ENCODE data around the gene SLC20A1. TPM values are rescaled to one million over a fixed set of nuclear protein-coding genes. Genes with fewer than 3 reads are reported as not detected.

SLC20A1 gene
- total RNA-seq, 1 experiment from 2014 or later, result 154 TPM

DNA sequence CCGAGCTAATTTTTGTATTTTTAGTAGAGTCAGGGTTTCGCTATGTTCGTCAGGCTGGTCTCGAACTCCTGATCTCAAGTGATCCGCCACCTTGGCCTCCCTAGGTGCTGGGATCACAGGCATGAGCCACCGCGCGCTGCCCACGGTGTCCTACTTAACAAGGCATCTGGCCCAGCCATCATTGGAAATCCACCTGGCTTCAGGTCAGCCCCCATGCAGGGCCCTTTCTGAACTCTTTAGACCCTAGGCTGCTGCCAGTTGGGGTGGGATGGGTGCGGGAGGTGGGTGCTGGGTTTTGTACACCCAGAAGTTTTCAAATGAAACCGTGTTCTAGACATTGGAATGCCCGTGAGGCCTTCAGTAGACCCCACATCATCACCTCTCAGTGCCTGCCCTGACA is 48.4 kb downstream of the SLC20A1 start:
- BruUV-seq (replicated peaks), result no TSS peak
- TF ChIP-seq SP1 (IDR thresholded peaks at IDR 0.05; ENCODE audit: low read depth) (no peak), JUND (IDR thresholded peaks at IDR 0.05) (no peak), CTCF (IDR thresholded peaks at IDR 0.05 in 2 of 3, conservative IDR thresholded peaks at IDR 0.05 in 1 of 3; ENCODE audit: borderline replicate concordance in 1 of 3, insufficient read depth in 1 of 3, low read depth in 2 of 3, low read length in 2 of 3) (no peak), ZFX (IDR thresholded peaks at IDR 0.05) (no peak), CEBPB (IDR thresholded peaks at IDR 0.05; ENCODE audit: low read depth) (no peak), FOSL1 (IDR thresholded peaks at IDR 0.05; ENCODE audit: low read depth) (no peak), EZH2phosphoT487 (IDR thresholded peaks at IDR 0.05; ENCODE audit: borderline replicate concordance) (no peak), POLR2AphosphoS5 (IDR thresholded peaks at IDR 0.05; ENCODE audit: low read depth, low read length) (no peak), EGR1 (IDR thresholded peaks at IDR 0.05; ENCODE audit: low read depth) (no peak), ZNF274 (IDR thresholded peaks at IDR 0.05; ENCODE audit: low read depth, low read length) (no peak), RAD21 (IDR thresholded peaks at IDR 0.05; ENCODE audit: low read depth) (no peak), EZH2 (IDR thresholded peaks at IDR 0.05) (no peak), ELF1 (IDR thresholded peaks at IDR 0.05; ENCODE audit: borderline replicate concordance, low read depth) (no peak), SIN3A (IDR thresholded peaks at IDR 0.05; ENCODE audit: low read depth) (no peak), SRF (IDR thresholded peaks at IDR 0.05; ENCODE audit: low read depth) (no peak)
- TF ChIP-seq, protein P1, sequence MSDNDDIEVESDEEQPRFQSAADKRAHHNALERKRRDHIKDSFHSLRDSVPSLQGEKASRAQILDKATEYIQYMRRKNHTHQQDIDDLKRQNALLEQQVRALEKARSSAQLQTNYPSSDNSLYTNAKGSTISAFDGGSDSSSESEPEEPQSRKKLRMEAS (IDR thresholded peaks at IDR 0.05), result no peak
- TF ChIP-seq, protein P2, sequence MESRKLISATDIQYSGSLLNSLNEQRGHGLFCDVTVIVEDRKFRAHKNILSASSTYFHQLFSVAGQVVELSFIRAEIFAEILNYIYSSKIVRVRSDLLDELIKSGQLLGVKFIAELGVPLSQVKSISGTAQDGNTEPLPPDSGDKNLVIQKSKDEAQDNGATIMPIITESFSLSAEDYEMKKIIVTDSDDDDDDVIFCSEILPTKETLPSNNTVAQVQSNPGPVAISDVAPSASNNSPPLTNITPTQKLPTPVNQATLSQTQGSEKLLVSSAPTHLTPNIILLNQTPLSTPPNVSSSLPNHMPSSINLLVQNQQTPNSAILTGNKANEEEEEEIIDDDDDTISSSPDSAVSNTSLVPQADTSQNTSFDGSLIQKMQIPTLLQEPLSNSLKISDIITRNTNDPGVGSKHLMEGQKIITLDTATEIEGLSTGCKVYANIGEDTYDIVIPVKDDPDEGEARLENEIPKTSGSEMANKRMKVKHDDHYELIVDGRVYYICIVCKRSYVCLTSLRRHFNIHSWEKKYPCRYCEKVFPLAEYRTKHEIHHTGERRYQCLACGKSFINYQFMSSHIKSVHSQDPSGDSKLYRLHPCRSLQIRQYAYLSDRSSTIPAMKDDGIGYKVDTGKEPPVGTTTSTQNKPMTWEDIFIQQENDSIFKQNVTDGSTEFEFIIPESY (IDR thresholded peaks at IDR 0.05; ENCODE audit: extremely low read depth, insufficient replicate concordance, low read length), result no peak
- CTCF ChIA-PET, result no interaction called here

More for the DNA sequence above, 48.4 kb downstream of the SLC20A1 start:
- no peaks in the 10 kb centered on the region for H3K79me2 ChIP-seq (ENCODE audit: insufficient read depth, low read length)
- H3K9me2 ChIP-seq (ENCODE audit: insufficient read depth), result no peaks in the 10 kb centered on the region
- H3K9me3 ChIP-seq (ENCODE audit: control insufficient read depth in 1 of 2, insufficient read depth in 1 of 2, low read depth in 1 of 2, low read length in 2 of 2), result no peaks in the 10 kb centered on the region
- POLR2A ChIA-PET, result no interaction called here
- peaks cover 29 to 36% of the 10 kb centered on the region in 2 experiments for H3K4me1 ChIP-seq (ENCODE audit: control insufficient read depth in 1 of 2, insufficient read depth in 2 of 2, low read length in 2 of 2)
- H3K4me2 ChIP-seq (ENCODE audit: low read length), result no peak overlapping the region
- no peaks in the 10 kb centered on the region for H4K20me1 ChIP-seq (ENCODE audit: insufficient read depth)
- DNase-seq (ENCODE audit: low read depth, low spot score) (no peak), ATAC-seq (no peak)
- H3K9ac ChIP-seq (ENCODE audit: low read length), result no peak overlapping the region
- no peaks in the 10 kb centered on the region for H3K27me3 ChIP-seq (ENCODE audit: insufficient read depth, low read length)
- intact Hi-C loops (cut with micrococcal nuclease), result no loop called here
- H3K36me3 ChIP-seq (ENCODE audit: control insufficient read depth in 1 of 2, insufficient read depth in 2 of 2, low read length in 2 of 2), result no peaks in the 10 kb centered on the region
- no peak overlapping the region for H3K27ac ChIP-seq (ENCODE audit: low read depth, low read length)
- RAD21 ChIA-PET (ENCODE audit: low non-redundant PET in 1 of 2, low total read pairs in 2 of 2, uncharacterized antibody in 2 of 2, unreplicated experiment in 2 of 2), result no interaction called here
- H3K4me3 ChIP-seq (replicated peaks in 1 of 2; ENCODE audit: low read depth in 1 of 2, low read length in 2 of 2), result no peak overlapping the region
- H2AFZ ChIP-seq (ENCODE audit: low read depth, low read length, poor library complexity, severe bottlenecking), result no peak overlapping the region
